ENCODE data around the gene PPP1R18.
A peak's percentile ranks its signal among the peaks of the same experiment; 100 is the strongest.

Gene PPP1R18

GRCh38 chr6:30689022-30689865 is 2.8 kb upstream of the PPP1R18 start:
- POLR2A ChIA-PET = interaction anchor here (1.4 to 6.3 kb wide), 3 partner anchors 15 to 33 kb away, joined by 4 to 101 read pairs (median 57); partner anchors contain the start of gene MDC1

GRCh38 chr6:30688569-30688968 is 2.1 kb upstream of the PPP1R18 start:
- DNase-seq (ENCODE audit: extremely low spot score) = no peak
- no peak for TF ChIP-seq PKNOX1 (IDR thresholded peaks at IDR 0.05)
- TF ChIP-seq TARDBP (IDR thresholded peaks at IDR 0.05) = no peak
- no peak for TF ChIP-seq CTBP1 (IDR thresholded peaks at IDR 0.05; ENCODE audit: borderline replicate concordance)
- no peak for TF ChIP-seq ZNF384 (IDR thresholded peaks at IDR 0.05)
- no peak for TF ChIP-seq LEF1 (IDR thresholded peaks at IDR 0.05; ENCODE audit: borderline replicate concordance)
- TF ChIP-seq L3MBTL2 (conservative IDR thresholded peaks at IDR 0.05) = no peak
- no peak for TF ChIP-seq ELF4 (IDR thresholded peaks at IDR 0.05)
- TF ChIP-seq ARNT (IDR thresholded peaks at IDR 0.05) = no peak
- TF ChIP-seq HDGF (IDR thresholded peaks at IDR 0.05; ENCODE audit: borderline replicate concordance) = no peak
- no peak for TF ChIP-seq SUZ12 (IDR thresholded peaks at IDR 0.05)
- TF ChIP-seq BHLHE40 (IDR thresholded peaks at IDR 0.05; ENCODE audit: borderline replicate concordance) = no peak
- TF ChIP-seq SP1 (IDR thresholded peaks at IDR 0.05) = no peak
- no peak for TF ChIP-seq FOXA1 (IDR thresholded peaks at IDR 0.05)
- TF ChIP-seq FOXM1 (IDR thresholded peaks at IDR 0.05; ENCODE audit: borderline replicate concordance) = no peak
- no peak for TF ChIP-seq FOXK2 (IDR thresholded peaks at IDR 0.05)
- no peak for TF ChIP-seq NFRKB (IDR thresholded peaks at IDR 0.05)
- ChIA-PET POLR2A (interaction anchor here (1.4 to 6.3 kb wide), 4 partner anchors 16 to 34 kb away, joined by 4 to 101 read pairs (median 32); partner anchors contain the start of gene MDC1), CTCF (interaction anchor here (0.7 to 1.9 kb wide), 3 partner anchors 9 to 42 kb away, joined by 3 to 6 read pairs (median 4); no protein-coding TSS in a partner anchor)

More at GRCh38 chr6:30689022-30689865, 2.8 kb upstream of the PPP1R18 start:
- CTCF ChIA-PET = interaction anchor here (1.2 to 1.9 kb wide), 2 partner anchors 9 to 10 kb away, joined by 3 to 6 read pairs; no protein-coding TSS in a partner anchor
- no peak for DNase-seq (ENCODE audit: extremely low spot score)
- TF ChIP-seq CTBP1 (IDR thresholded peaks at IDR 0.05; ENCODE audit: borderline replicate concordance) (no peak), L3MBTL2 (conservative IDR thresholded peaks at IDR 0.05) (no peak), FOXA1 (IDR thresholded peaks at IDR 0.05) (no peak), ZNF384 (IDR thresholded peaks at IDR 0.05) (no peak), PKNOX1 (IDR thresholded peaks at IDR 0.05) (no peak), BHLHE40 (IDR thresholded peaks at IDR 0.05; ENCODE audit: borderline replicate concordance) (no peak), LEF1 (IDR thresholded peaks at IDR 0.05; ENCODE audit: borderline replicate concordance) (no peak), ELF4 (IDR thresholded peaks at IDR 0.05) (no peak), TARDBP (IDR thresholded peaks at IDR 0.05) (no peak), FOXM1 (IDR thresholded peaks at IDR 0.05; ENCODE audit: borderline replicate concordance) (no peak), NFRKB (IDR thresholded peaks at IDR 0.05) (no peak)

GRCh38 chr6:30687659-30688431 is 1.4 kb upstream of the PPP1R18 start:
- DNase-seq (ENCODE audit: extremely low spot score) = no peak
- POLR2A ChIA-PET = interaction anchor here (1.1 to 6.3 kb wide), 7 partner anchors 9 to 34 kb away, joined by 3 to 101 read pairs (median 5); partner anchors contain the start of genes DHX16 and MDC1
- CTCF ChIA-PET = interaction anchor here (0.7 to 1.9 kb wide), 3 partner anchors 9 to 43 kb away, joined by 3 to 6 read pairs (median 4); no protein-coding TSS in a partner anchor
- TF ChIP-seq SP1 (IDR thresholded peaks at IDR 0.05) (no peak), LEF1 (IDR thresholded peaks at IDR 0.05; ENCODE audit: borderline replicate concordance) (no peak), HDGF (IDR thresholded peaks at IDR 0.05; ENCODE audit: borderline replicate concordance) (0 out of 2 replicates have a peak, but pooled peaks have one; percentile 24)

- DNase-seq (ENCODE audit: extremely low spot score) = peak; percentile 54
- CTCF ChIA-PET = interaction anchor here (0.5 to 1.9 kb wide), 3 partner anchors 8 to 44 kb away, joined by 3 to 6 read pairs (median 3); no protein-coding TSS in a partner anchor
- POLR2A ChIA-PET = interaction anchor here (1.1 to 6.3 kb wide), 6 partner anchors 8 to 35 kb away, joined by 3 to 101 read pairs (median 6); partner anchors contain the start of genes DHX16 and MDC1
- TF ChIP-seq CTBP1 (IDR thresholded peaks at IDR 0.05; ENCODE audit: borderline replicate concordance) (no peak), FOXA1 (IDR thresholded peaks at IDR 0.05) (no peak), ARNT (IDR thresholded peaks at IDR 0.05) (no peak), TARDBP (IDR thresholded peaks at IDR 0.05) (peak; percentile 69), PKNOX1 (IDR thresholded peaks at IDR 0.05) (peak; percentile 53; the same call in 1 of the 2 replicates), L3MBTL2 (conservative IDR thresholded peaks at IDR 0.05) (0 out of 2 replicates have a peak, but pooled peaks have one; percentile 31), HDGF (IDR thresholded peaks at IDR 0.05; ENCODE audit: borderline replicate concordance) (no peak)
Observed at GRCh38 chr6:30686908-30687658, 638 bp upstream of the PPP1R18 start.

Data from HEK293T (cell line).